ENCODE results near the gene MYO7B. TPM values are rescaled to one million over a fixed set of nuclear protein-coding genes. Genes with fewer than 3 reads are reported as not detected.
A peak's percentile ranks its signal among the peaks of the same experiment; 100 is the strongest.

MYO7B gene
- polyA plus RNA-seq, 1 of the 3 experiments (the other 2 are of a cell fraction), result 0.08 TPM

GRCh38 chr2:127672341-127673224 lies 137.1 kb downstream of the MYO7B start (continued):
- no peak for TF ChIP-seq REST (IDR thresholded peaks at IDR 0.05; ENCODE audit: low read depth, low read length)
- TF ChIP-seq POLR2AphosphoS5 (IDR thresholded peaks at IDR 0.05; ENCODE audit: low read depth, low read length), result no peak
- TF ChIP-seq SIN3A (IDR thresholded peaks at IDR 0.05; ENCODE audit: borderline replicate concordance, low read depth, low read length), result no peak
- no peak for TF ChIP-seq RCOR1 (IDR thresholded peaks at IDR 0.05; ENCODE audit: low read length)
- TF ChIP-seq ZBTB33 (IDR thresholded peaks at IDR 0.05; ENCODE audit: borderline replicate concordance, low read depth), result no peak
- no peak for TF ChIP-seq FOXM1 (IDR thresholded peaks at IDR 0.05; ENCODE audit: low read depth)
- TF ChIP-seq RXRA (IDR thresholded peaks at IDR 0.05; ENCODE audit: borderline replicate concordance, low read depth), result no peak
- TF ChIP-seq JUND (IDR thresholded peaks at IDR 0.05), result no peak

DNA sequence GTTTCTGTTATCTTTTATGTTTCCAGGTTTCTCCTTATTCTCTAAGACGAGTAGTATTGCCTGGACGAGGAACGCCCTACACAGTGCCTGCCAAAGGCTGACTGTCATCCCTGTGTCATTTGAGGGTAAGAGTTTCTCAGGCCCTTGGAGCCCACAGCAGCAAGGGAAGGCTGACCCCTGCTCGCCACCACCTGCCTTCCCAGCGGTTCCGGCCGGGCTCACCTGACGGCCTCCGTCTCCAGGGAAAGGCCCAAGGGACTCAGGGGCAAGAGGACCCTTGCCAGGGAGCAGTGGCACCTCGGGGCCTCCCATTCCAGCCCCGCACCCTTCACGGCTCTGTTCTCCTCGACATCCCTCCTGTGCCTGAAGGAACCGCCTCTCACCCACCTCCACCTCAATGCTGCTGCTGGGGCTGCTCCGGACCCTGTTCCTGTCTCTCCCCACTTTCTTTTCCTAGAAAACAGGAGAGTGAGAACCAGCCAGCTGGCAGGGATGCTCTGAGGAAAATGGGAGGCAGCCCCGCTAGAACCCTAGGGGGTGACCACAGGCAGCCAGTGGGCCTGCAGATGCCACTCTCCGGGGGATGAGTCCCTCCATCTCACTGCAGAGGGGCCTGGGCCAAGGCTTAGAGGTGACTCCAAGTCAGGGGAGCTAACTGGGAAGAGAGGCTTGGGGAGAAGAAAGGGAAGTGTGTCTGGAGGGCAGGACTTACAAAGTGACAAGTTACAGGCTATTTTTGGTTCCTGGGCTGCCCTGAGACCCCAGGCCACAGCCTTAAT lies 138.0 kb downstream of the MYO7B start:
- H3F3A ChIP-seq (replicated peaks; ENCODE audit: insufficient read depth), result no peaks in the 10 kb centered on the region
- no peak overlapping the region for H3K4me3 ChIP-seq (ENCODE audit: low read depth in 2 of 2, low read length in 1 of 2)
- peaks cover 14% of the 10 kb centered on the region; the same call in 1 of the 2 replicates for H3K27me3 ChIP-seq (ENCODE audit: insufficient read depth)
- peak overlapping the region; percentile 68; the same call in 1 of the 2 replicates for H3K4me2 ChIP-seq
- H3K9ac ChIP-seq, result no peak overlapping the region
- DNase-seq, result peak; percentile 39
- H4K20me1 ChIP-seq (ENCODE audit: insufficient read depth), result no peaks in the 10 kb centered on the region
- H3K36me3 ChIP-seq (replicated peaks in 1 of 2; ENCODE audit: control insufficient read depth in 1 of 2, insufficient read depth in 2 of 2, low read length in 1 of 2), result no peaks in the 10 kb centered on the region
- 92% methylated on average over 17 of the region's 17 CpGs for WGBS (ENCODE audit: low lambda C conversion rate)
- H2AFZ ChIP-seq (ENCODE audit: low read depth), result no peak overlapping the region
- no peaks in the 10 kb centered on the region for H3K9me3 ChIP-seq
- POLR2A ChIA-PET, result interaction anchor here (2.0 kb wide), 1 partner anchor 10 kb away, joined by 6 read pairs; no protein-coding TSS in a partner anchor
- H3K27ac ChIP-seq (ENCODE audit: low read depth in 2 of 2, low read length in 1 of 2), result no peak overlapping the region
- no peaks in the 10 kb centered on the region for H3K9me2 ChIP-seq
- H3K79me2 ChIP-seq (ENCODE audit: insufficient read depth), result no peaks in the 10 kb centered on the region
- CTCF ChIA-PET, result interaction anchor here (0.9 to 2.9 kb wide), 3 partner anchors 21 to 33 kb away, joined by 3 to 13 read pairs (median 3); no protein-coding TSS in a partner anchor
- H3K4me1 ChIP-seq (ENCODE audit: control insufficient read depth in 1 of 2, insufficient read depth in 2 of 2, low read depth in 1 of 2, low read length in 1 of 2), result peaks cover 0 to 6% of the 10 kb centered on the region in 2 experiments; a peak in 1 of 4 replicates
- no peak for TF ChIP-seq FOSL2 (IDR thresholded peaks at IDR 0.05; ENCODE audit: borderline replicate concordance, low read depth)
- TF ChIP-seq RFX5 (IDR thresholded peaks at IDR 0.05; ENCODE audit: low read length), result no peak
- no peak for TF ChIP-seq JUND (IDR thresholded peaks at IDR 0.05)
- TF ChIP-seq EZH2phosphoT487 (IDR thresholded peaks at IDR 0.05; ENCODE audit: borderline replicate concordance, low read depth), result no peak
- TF ChIP-seq, protein P1, sequence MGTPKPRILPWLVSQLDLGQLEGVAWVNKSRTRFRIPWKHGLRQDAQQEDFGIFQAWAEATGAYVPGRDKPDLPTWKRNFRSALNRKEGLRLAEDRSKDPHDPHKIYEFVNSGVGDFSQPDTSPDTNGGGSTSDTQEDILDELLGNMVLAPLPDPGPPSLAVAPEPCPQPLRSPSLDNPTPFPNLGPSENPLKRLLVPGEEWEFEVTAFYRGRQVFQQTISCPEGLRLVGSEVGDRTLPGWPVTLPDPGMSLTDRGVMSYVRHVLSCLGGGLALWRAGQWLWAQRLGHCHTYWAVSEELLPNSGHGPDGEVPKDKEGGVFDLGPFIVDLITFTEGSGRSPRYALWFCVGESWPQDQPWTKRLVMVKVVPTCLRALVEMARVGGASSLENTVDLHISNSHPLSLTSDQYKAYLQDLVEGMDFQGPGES (IDR thresholded peaks at IDR 0.05; ENCODE audit: low read depth, low read length), result no peak
- no peak for TF ChIP-seq TEAD4 (IDR thresholded peaks at IDR 0.05; ENCODE audit: borderline replicate concordance, insufficient read depth)
- TF ChIP-seq CTCF (IDR thresholded peaks at IDR 0.05), result no peak
- TF ChIP-seq FOXM1 (IDR thresholded peaks at IDR 0.05; ENCODE audit: low read depth), result no peak
- TF ChIP-seq FOXJ3 (CRISPR knock-in tag; IDR thresholded peaks at IDR 0.05), result no peak
- no peak for TF ChIP-seq GABPA (IDR thresholded peaks at IDR 0.05; ENCODE audit: low read depth)
- TF ChIP-seq, protein P2, sequence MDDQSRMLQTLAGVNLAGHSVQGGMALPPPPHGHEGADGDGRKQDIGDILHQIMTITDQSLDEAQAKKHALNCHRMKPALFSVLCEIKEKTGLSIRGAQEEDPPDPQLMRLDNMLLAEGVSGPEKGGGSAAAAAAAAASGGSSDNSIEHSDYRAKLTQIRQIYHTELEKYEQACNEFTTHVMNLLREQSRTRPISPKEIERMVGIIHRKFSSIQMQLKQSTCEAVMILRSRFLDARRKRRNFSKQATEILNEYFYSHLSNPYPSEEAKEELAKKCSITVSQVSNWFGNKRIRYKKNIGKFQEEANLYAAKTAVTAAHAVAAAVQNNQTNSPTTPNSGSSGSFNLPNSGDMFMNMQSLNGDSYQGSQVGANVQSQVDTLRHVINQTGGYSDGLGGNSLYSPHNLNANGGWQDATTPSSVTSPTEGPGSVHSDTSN (IDR thresholded peaks at IDR 0.05), result no peak
- no peak for TF ChIP-seq ELF1 (IDR thresholded peaks at IDR 0.05)
- no peak for TF ChIP-seq POLR2AphosphoS5 (IDR thresholded peaks at IDR 0.05; ENCODE audit: low read depth, low read length)
